Stimulated activated CD4-positive, alpha-beta T cell treated with anti-CD3 and anti-CD28 coated beads, Interleukin-4, amount 100 ng/mL, for 24 hours (primary cell): Measurements from ENCODE around the gene SERPINB3.
"Not testable (repeated sequence)": the region's sequence is repeated elsewhere in the genome, so short reads cannot be mapped to it uniquely, and the experiment has no call there.

Experiments
- DNase-seq: peaks from one replicate; pipeline ENCODE4 v3.0.0-alpha.2; 2020

Gene SERPINB3

GRCh38 chr18:63644694-63645093, 17.0 kb downstream of the SERPINB3 start:
- DNase-seq, result not testable (repeated sequence)

- not testable (repeated sequence) for DNase-seq
These were observed 17.6 kb downstream of the SERPINB3 start, which contains the start of gene SERPINB4 for GRCh38 chr18:63644142-63644541. Gene SERPINB4, minus strand, starts transcription at chr18:63644256. Its CDS starts 679 bp downstream, at chr18:63643577.

- DNase-seq, result not testable (repeated sequence)
These were observed 18.9 kb downstream of the SERPINB3 start for GRCh38 chr18:63642668-63643356.

GRCh38 chr18:63641157-63641680, 20.5 kb downstream of the SERPINB3 start:
- not testable (repeated sequence) for DNase-seq

- no peak for DNase-seq
These were observed 24.0 kb downstream of the SERPINB3 start for GRCh38 chr18:63637703-63638102.

- no peak for DNase-seq
These were observed 33.9 kb downstream of the SERPINB3 start for GRCh38 chr18:63627819-63628218.

GRCh38 chr18:63626431-63626830, 35.3 kb downstream of the SERPINB3 start:
- no peak for DNase-seq

- no peak for DNase-seq
These were observed 36.8 kb downstream of the SERPINB3 start for GRCh38 chr18:63624863-63625262.

GRCh38 chr18:63619661-63620060, 42.0 kb downstream of the SERPINB3 start:
- no peak for DNase-seq

- no peak for DNase-seq
These were observed 43.8 kb downstream of the SERPINB3 start for GRCh38 chr18:63617915-63618234.

- DNase-seq, result no peak
These were observed 44.4 kb downstream of the SERPINB3 start for GRCh38 chr18:63617049-63617914.

GRCh38 chr18:63613420-63613819, 48.3 kb downstream of the SERPINB3 start:
- DNase-seq, result no peak

GRCh38 chr18:63606526-63606925, 55.2 kb downstream of the SERPINB3 start:
- no peak for DNase-seq
